ENCODE results near the gene GABRB1. TPM values are rescaled to one million over a fixed set of nuclear protein-coding genes. Genes with fewer than 3 reads are reported as not detected.

GABRB1 gene
- total and polyA plus RNA-seq, 8 donors = 0.16 TPM; not detected in 7

DNA sequence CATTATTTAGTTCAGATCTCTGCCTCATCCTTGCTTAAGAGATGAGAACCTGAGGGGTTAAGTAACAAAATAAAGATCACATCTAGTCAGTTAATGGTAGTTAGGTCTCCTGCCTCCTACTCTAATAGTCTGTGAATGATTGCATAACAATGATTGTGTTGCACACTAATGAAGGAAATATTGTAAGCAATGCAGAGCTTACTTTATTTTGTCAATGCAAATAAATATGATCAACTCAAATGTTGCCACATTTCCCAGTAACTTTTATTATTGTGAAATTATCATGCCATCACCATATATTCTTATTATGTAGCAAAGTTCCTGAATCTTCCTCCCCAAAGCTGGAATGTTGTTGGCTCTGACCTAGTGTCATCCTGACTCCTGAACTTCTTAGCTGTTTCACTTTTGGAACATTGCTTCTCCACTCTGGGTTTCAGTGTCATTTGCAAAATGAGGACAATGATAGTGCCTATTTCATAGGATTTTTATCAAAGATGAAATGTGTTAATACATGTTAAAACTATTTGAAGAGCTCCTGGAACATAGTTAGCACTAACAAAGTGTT, 20.9 kb upstream of the GABRB1 start:
- Histone ChIP-seq H3K27me3 (no peaks in the 10 kb centered on the region), H3K4me1 (no peaks in the 10 kb centered on the region), H3K4me3 (no peak overlapping the region), H3K27ac (no peak overlapping the region), H3K36me3 (no peaks in the 10 kb centered on the region), H3K9me3 (no peaks in the 10 kb centered on the region)
- FAIRE-seq = no peak
- intact Hi-C loops (cut with DNase I) = no loop called here
- no peak for ATAC-seq
- DNase-seq = no peak
- TF ChIP-seq, protein P1, sequence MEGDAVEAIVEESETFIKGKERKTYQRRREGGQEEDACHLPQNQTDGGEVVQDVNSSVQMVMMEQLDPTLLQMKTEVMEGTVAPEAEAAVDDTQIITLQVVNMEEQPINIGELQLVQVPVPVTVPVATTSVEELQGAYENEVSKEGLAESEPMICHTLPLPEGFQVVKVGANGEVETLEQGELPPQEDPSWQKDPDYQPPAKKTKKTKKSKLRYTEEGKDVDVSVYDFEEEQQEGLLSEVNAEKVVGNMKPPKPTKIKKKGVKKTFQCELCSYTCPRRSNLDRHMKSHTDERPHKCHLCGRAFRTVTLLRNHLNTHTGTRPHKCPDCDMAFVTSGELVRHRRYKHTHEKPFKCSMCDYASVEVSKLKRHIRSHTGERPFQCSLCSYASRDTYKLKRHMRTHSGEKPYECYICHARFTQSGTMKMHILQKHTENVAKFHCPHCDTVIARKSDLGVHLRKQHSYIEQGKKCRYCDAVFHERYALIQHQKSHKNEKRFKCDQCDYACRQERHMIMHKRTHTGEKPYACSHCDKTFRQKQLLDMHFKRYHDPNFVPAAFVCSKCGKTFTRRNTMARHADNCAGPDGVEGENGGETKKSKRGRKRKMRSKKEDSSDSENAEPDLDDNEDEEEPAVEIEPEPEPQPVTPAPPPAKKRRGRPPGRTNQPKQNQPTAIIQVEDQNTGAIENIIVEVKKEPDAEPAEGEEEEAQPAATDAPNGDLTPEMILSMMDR (IDR thresholded peaks at IDR 0.05) = no peak

DNA sequence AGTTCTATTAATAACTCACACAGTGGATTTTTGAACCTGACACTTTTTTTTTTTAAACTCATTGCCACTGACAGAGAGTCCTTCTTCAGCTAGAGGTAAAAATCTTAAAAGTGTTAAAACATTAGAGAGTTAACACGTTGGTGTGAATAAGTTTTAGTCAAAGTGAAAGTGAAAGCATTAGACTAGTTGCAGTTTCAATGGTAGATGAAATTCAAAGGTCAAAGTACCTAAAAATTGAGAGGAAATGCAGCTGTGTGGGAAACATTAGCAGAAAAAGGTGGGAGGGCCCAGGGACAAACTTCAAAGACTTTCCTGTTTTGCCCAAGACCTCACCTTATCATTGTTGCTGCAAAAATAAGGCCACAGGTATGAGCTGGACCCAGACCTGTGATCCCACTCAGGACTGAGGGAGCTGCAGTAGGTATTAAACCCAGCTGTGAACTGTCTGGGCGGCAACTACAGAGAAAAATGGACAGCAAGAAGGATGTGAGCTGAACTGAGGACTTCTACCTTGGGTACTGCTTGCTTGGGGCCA, 20.4 kb upstream of the GABRB1 start:
- FAIRE-seq (no peak), ATAC-seq (no peak), DNase-seq (no peak)
- intact Hi-C loops (cut with DNase I) = no loop called here
- 44 to 45% methylated on average over 2 of the region's 2 CpGs for WGBS, 2 donors
- Histone ChIP-seq H3K27ac (no peak overlapping the region), H3K9me3 (no peaks in the 10 kb centered on the region), H3K4me1 (no peaks in the 10 kb centered on the region), H3K4me3 (no peak overlapping the region), H3K36me3 (no peaks in the 10 kb centered on the region), H3K27me3 (no peaks in the 10 kb centered on the region)
- TF ChIP-seq, protein P1 (IDR thresholded peaks at IDR 0.05) = no peak

DNA sequence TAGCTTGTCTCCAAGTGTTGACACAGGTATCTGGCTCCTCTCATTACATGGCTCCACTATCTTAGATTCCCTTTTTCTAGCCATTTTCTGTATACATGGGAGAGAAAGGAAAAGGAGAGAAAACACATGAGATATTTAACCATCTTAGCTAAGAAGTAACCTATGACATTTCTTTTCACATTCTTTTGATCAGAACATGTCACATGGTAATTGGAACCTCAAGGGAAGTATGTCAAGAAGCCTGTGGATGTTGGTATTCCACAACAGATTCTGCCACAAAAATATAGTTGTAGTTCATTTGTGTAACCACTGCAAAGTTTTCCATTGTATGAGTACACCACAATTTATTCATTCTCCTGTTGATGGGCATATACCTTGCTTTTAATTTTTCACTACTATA, 18.7 kb upstream of the GABRB1 start:
- no peaks in the 10 kb centered on the region for H3K9me3 ChIP-seq
- no peak overlapping the region for H3K4me3 ChIP-seq
- no peaks in the 10 kb centered on the region for H3K4me1 ChIP-seq
- no peak for ATAC-seq
- intact Hi-C loops (cut with DNase I) = no loop called here
- TF ChIP-seq, protein P1 (IDR thresholded peaks at IDR 0.05) = no peak
- H3K27ac ChIP-seq = no peak overlapping the region
- H3K27me3 ChIP-seq = no peaks in the 10 kb centered on the region
- FAIRE-seq = no peak
- no peaks in the 10 kb centered on the region for H3K36me3 ChIP-seq
- DNase-seq = no peak

DNA sequence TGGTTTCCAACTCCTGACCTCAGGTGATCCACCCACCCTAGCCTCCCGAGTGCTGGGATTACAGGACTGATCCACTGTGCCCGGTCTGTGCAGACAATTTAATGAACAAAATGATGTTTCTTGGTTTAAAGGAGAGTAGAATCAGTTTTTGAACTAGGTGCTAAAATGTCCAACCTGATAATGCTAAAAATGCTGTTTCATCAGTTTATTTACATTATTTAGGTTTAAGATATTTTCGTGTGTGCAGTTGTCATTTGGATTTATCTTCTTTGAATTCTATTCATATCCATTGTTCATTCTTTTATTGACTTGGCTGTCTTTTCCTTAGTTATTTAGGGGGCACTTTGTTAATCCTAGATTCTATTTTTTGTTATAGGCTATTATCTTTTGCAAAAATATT, 18.0 kb upstream of the GABRB1 start:
- Histone ChIP-seq H3K4me3 (no peak overlapping the region), H3K4me1 (no peaks in the 10 kb centered on the region), H3K36me3 (no peaks in the 10 kb centered on the region), H3K9me3 (no peaks in the 10 kb centered on the region), H3K27me3 (no peaks in the 10 kb centered on the region), H3K27ac (no peak overlapping the region)
- DNase-seq = no peak
- FAIRE-seq = no peak
- no peak for ATAC-seq
- WGBS, 2 donors = 61 to 65% methylated on average over 3 of the region's 3 CpGs
- TF ChIP-seq, protein P1 (IDR thresholded peaks at IDR 0.05) = no peak
- intact Hi-C loops (cut with DNase I) = no loop called here

DNA sequence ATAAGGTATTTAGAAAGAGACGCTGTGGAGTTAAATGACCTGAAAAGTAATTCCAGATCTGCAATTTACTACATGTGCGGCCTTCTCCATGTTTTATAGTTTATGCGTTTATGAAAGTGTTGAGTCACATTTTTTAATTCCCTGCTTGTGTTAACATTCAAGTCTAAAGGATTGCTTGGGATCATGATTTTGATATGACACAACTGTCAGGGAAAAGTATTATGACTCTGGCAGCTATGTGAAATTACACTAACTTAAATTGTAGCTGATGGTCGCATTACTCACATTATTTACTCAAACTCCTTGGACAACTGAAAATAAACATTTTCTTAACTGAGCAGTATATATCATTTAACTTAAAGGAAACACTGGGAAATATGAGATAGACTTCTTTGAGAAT, 14.3 kb upstream of the GABRB1 start:
- no peak for DNase-seq
- Histone ChIP-seq H3K9me3 (no peaks in the 10 kb centered on the region), H3K27me3 (no peaks in the 10 kb centered on the region), H3K27ac (no peak overlapping the region), H3K4me1 (no peaks in the 10 kb centered on the region), H3K4me3 (no peak overlapping the region), H3K36me3 (no peaks in the 10 kb centered on the region)
- TF ChIP-seq, protein P1 (IDR thresholded peaks at IDR 0.05) = no peak
- 74 to 84% methylated on average over 4 of the region's 4 CpGs for WGBS, 2 donors
- no peak for ATAC-seq
- FAIRE-seq = no peak
- intact Hi-C loops (cut with DNase I) = no loop called here
